ENCODE results near the gene DPP6. TPM values are rescaled to one million over a fixed set of nuclear protein-coding genes. Genes with fewer than 3 reads are reported as not detected.

DPP6 gene
- total RNA-seq, 1 donor from 2014 or later = 1.4 TPM

- H3K4me1 Mint-ChIP-seq (ENCODE audit: unreplicated experiment) = no peaks in the 10 kb centered on the region
- H3K9me3 Mint-ChIP-seq (ENCODE audit: unreplicated experiment) = no peaks in the 10 kb centered on the region
- H3K4me3 Mint-ChIP-seq (ENCODE audit: unreplicated experiment) = no peak overlapping the region
Measured at GRCh38 chr7:154688952-154689351, 636.8 kb downstream of the DPP6 start.

GRCh38 chr7:154690411-154690810, 638.2 kb downstream of the DPP6 start:
- Mint-ChIP-seq H3K4me3 (ENCODE audit: unreplicated experiment) (no peak overlapping the region), H3K27me3 (ENCODE audit: unreplicated experiment) (no peaks in the 10 kb centered on the region), H3K9me3 (ENCODE audit: unreplicated experiment) (no peaks in the 10 kb centered on the region), H3K36me3 (ENCODE audit: low read depth, unreplicated experiment) (no peaks in the 10 kb centered on the region), H3K27ac (ENCODE audit: unreplicated experiment) (no peak overlapping the region), H3K4me1 (ENCODE audit: unreplicated experiment) (no peaks in the 10 kb centered on the region)
- no peak for DNase-seq (ENCODE audit: low spot score)
- no peak for TF ChIP-seq CTCF (IDR thresholded peaks at IDR 0.05; ENCODE audit: unreplicated experiment)

More at GRCh38 chr7:154688952-154689351, 636.8 kb downstream of the DPP6 start:
- H3K27ac Mint-ChIP-seq (ENCODE audit: unreplicated experiment) = no peak overlapping the region
- no peak for TF ChIP-seq CTCF (IDR thresholded peaks at IDR 0.05; ENCODE audit: unreplicated experiment)
- no peak for DNase-seq (ENCODE audit: low spot score)
- no peaks in the 10 kb centered on the region for H3K27me3 Mint-ChIP-seq (ENCODE audit: unreplicated experiment)
- H3K36me3 Mint-ChIP-seq (ENCODE audit: low read depth, unreplicated experiment) = no peaks in the 10 kb centered on the region

GRCh38 chr7:154693661-154694060, 641.5 kb downstream of the DPP6 start:
- H3K36me3 Mint-ChIP-seq (ENCODE audit: low read depth, unreplicated experiment) = no peaks in the 10 kb centered on the region
- H3K27ac Mint-ChIP-seq (ENCODE audit: unreplicated experiment) = no peak overlapping the region
- DNase-seq (ENCODE audit: low spot score) = no peak
- no peaks in the 10 kb centered on the region for H3K9me3 Mint-ChIP-seq (ENCODE audit: unreplicated experiment)
- no peak overlapping the region for H3K4me3 Mint-ChIP-seq (ENCODE audit: unreplicated experiment)
- H3K4me1 Mint-ChIP-seq (ENCODE audit: unreplicated experiment) = no peaks in the 10 kb centered on the region
- no peaks in the 10 kb centered on the region for H3K27me3 Mint-ChIP-seq (ENCODE audit: unreplicated experiment)
- no peak for TF ChIP-seq CTCF (IDR thresholded peaks at IDR 0.05; ENCODE audit: unreplicated experiment)

- no peak for DNase-seq (ENCODE audit: low spot score)
- no peak overlapping the region for H3K4me3 Mint-ChIP-seq (ENCODE audit: unreplicated experiment)
- no peak for TF ChIP-seq CTCF (IDR thresholded peaks at IDR 0.05; ENCODE audit: unreplicated experiment)
- no peaks in the 10 kb centered on the region for H3K27me3 Mint-ChIP-seq (ENCODE audit: unreplicated experiment)
- H3K4me1 Mint-ChIP-seq (ENCODE audit: unreplicated experiment) = no peaks in the 10 kb centered on the region
- H3K9me3 Mint-ChIP-seq (ENCODE audit: unreplicated experiment) = no peaks in the 10 kb centered on the region
- no peaks in the 10 kb centered on the region for H3K36me3 Mint-ChIP-seq (ENCODE audit: low read depth, unreplicated experiment)
- H3K27ac Mint-ChIP-seq (ENCODE audit: unreplicated experiment) = no peak overlapping the region
Measured at GRCh38 chr7:154695836-154696235, 643.6 kb downstream of the DPP6 start.

- Mint-ChIP-seq H3K36me3 (ENCODE audit: low read depth, unreplicated experiment) (no peaks in the 10 kb centered on the region), H3K27ac (ENCODE audit: unreplicated experiment) (no peak overlapping the region), H3K27me3 (ENCODE audit: unreplicated experiment) (no peaks in the 10 kb centered on the region), H3K4me1 (ENCODE audit: unreplicated experiment) (no peaks in the 10 kb centered on the region), H3K4me3 (ENCODE audit: unreplicated experiment) (no peak overlapping the region), H3K9me3 (ENCODE audit: unreplicated experiment) (no peaks in the 10 kb centered on the region)
- DNase-seq (ENCODE audit: low spot score) = no peak
- no peak for TF ChIP-seq CTCF (IDR thresholded peaks at IDR 0.05; ENCODE audit: unreplicated experiment)
Measured at GRCh38 chr7:154696556-154696955, 644.4 kb downstream of the DPP6 start.
